GM23338 (cell line): ENCODE results near the gene RABGAP1L. TPM values are rescaled to one million over a fixed set of nuclear protein-coding genes. Genes with fewer than 3 reads are reported as not detected.

Source experiments
- ATAC-seq: fragments of 200-7000 bp; cut with Tn5 transposase; 3 replicates; pipeline ENCODE4 v1.9.1; 2020
- DNase-seq: peaks from one replicate; pipeline ENCODE4 v3.0.0-alpha.2; 2015; ENCODE audit warnings: low spot score
- H2AFZ ChIP-seq: fragments of 200-600 bp; sonication (generic); 2 replicates; pipeline ENCODE4 v1.8.0; 2016; ENCODE audit warnings: antibody characterized with exemption, mild to moderate bottlenecking, moderate library complexity
- H3F3A ChIP-seq: fragments of 200-600 bp; sonication (generic); replicated peaks from 2 replicates; pipeline ENCODE4 v1.8.0; 2017; ENCODE audit warnings: antibody characterized with exemption, mixed run types, low read depth
- H3K27ac ChIP-seq: fragments of 200-600 bp; sonication (generic); 2 replicates; pipeline ENCODE4 v1.6.1; 2016; ENCODE audit warnings: low read depth
- H3K27me3 ChIP-seq: fragments of 200-600 bp; sonication (generic); 2 replicates; pipeline ENCODE4 v1.8.0; 2016; ENCODE audit warnings: mild to moderate bottlenecking, mixed run types, moderate library complexity; ENCODE audit not compliant: insufficient read depth
- H3K36me3 ChIP-seq: fragments of 200-600 bp; sonication (generic); 2 replicates; pipeline ENCODE4 v1.8.0; 2016; ENCODE audit warnings: mild to moderate bottlenecking; ENCODE audit not compliant: insufficient read depth
- H3K4me1 ChIP-seq: fragments of 200-600 bp; sonication (generic); 2 replicates; pipeline ENCODE4 v1.8.0; 2016; ENCODE audit warnings: mild to moderate bottlenecking, moderate library complexity; ENCODE audit not compliant: insufficient read depth
- H3K4me2 ChIP-seq: fragments of 200-600 bp; sonication (generic); 2 replicates; pipeline ENCODE4 v1.7.1; 2017; ENCODE audit warnings: mixed run types
- H3K4me3 ChIP-seq: fragments of 200-600 bp; sonication (generic); 2 replicates; pipeline ENCODE4 v1.6.1; 2016; ENCODE audit warnings: mixed run types
- H3K79me2 ChIP-seq: fragments of 200-600 bp; sonication (generic); replicated peaks from 2 replicates; pipeline ENCODE4 v1.8.0; 2017; ENCODE audit warnings: mild to moderate bottlenecking; ENCODE audit not compliant: insufficient read depth
- H3K9me2 ChIP-seq: fragments of 200-600 bp; sonication (generic); 2 replicates; pipeline ENCODE4 v1.8.0; 2017; ENCODE audit not compliant: insufficient read depth
- H4K20me1 ChIP-seq: fragments of 200-600 bp; sonication (generic); replicated peaks from 2 replicates; pipeline ENCODE4 v1.8.0; 2017; ENCODE audit warnings: mild to moderate bottlenecking; ENCODE audit not compliant: insufficient read depth
- H3K27ac Mint-ChIP-seq: 2 replicates; pipeline ENCODE4 v1.8.0; 2020; ENCODE audit warnings: inconsistent platforms, mild to moderate bottlenecking, moderate library complexity, mixed read lengths
- H3K27me3 Mint-ChIP-seq: 3 replicates; pipeline ENCODE4 v1.8.0; 2022; ENCODE audit warnings: low read depth, mild to moderate bottlenecking, moderate library complexity, mixed read lengths, inconsistent platforms; ENCODE audit not compliant: insufficient read depth, poor library complexity
- H3K36me3 Mint-ChIP-seq: 3 replicates; pipeline ENCODE4 v1.8.0; 2021; ENCODE audit warnings: low read depth, mild to moderate bottlenecking, inconsistent platforms, moderate library complexity, mixed read lengths
- H3K4me1 Mint-ChIP-seq: 3 replicates; pipeline ENCODE4 v1.8.0; 2020; ENCODE audit warnings: mild to moderate bottlenecking, inconsistent platforms, mixed read lengths
- H3K4me3 Mint-ChIP-seq: 3 replicates; pipeline ENCODE4 v1.8.0; 2021; ENCODE audit warnings: moderate library complexity, mild to moderate bottlenecking, inconsistent platforms, mixed read lengths
- H3K9me3 Mint-ChIP-seq: 3 replicates; pipeline ENCODE4 v1.8.0; 2020; ENCODE audit warnings: moderate library complexity, mild to moderate bottlenecking, inconsistent platforms, mixed read lengths
- CREB1 ChIP-seq: fragments of 250-450 bp; sonication (Bioruptor Pico); IDR thresholded peaks from 2 replicates; pipeline ENCODE4 v1.5.0; 2020; ENCODE audit warnings: low read depth, mild to moderate bottlenecking, moderate library complexity
- EZH2 ChIP-seq: fragments of 200-600 bp; sonication (generic); IDR thresholded peaks from one replicate; pipeline ENCODE4 v1.8.0; 2017; ENCODE audit warnings: antibody characterized with exemption, mild to moderate bottlenecking, low read depth; ENCODE audit not compliant: unreplicated experiment
- EZH2phosphoT487 ChIP-seq: fragments of 200-600 bp; sonication (generic); IDR thresholded peaks from one replicate; pipeline ENCODE4 v1.8.1; 2018; ENCODE audit warnings: antibody characterized with exemption; ENCODE audit not compliant: unreplicated experiment
- JUNB ChIP-seq: IDR thresholded peaks from one replicate; pipeline ENCODE4 v1.6.1; 2016; ENCODE audit warnings: antibody characterized with exemption; ENCODE audit not compliant: unreplicated experiment
- ZNF331 ChIP-seq: fragments of 250-450 bp; sonication (Bioruptor Pico); IDR thresholded peaks from 2 replicates; pipeline ENCODE4 v1.5.0; 2020; ENCODE audit warnings: low read depth, mild to moderate bottlenecking, moderate library complexity
- polyA plus RNA-seq: library from polyadenylated mRNA; unstranded; fragments of >200 nt; fragmentation: Nextera tagmentation; extraction: Ambion mirVana; gene quantifications from 2 replicates; pipeline ENCODE4 v1.2.1, GENCODE V29; 2016
- total RNA-seq: library from RNA; depleted of rRNA; stranded (reverse); fragments of >200 nt; shearing (Covaris generic); gene quantifications from 2 replicates; pipeline ENCODE4 v1.2.3, GENCODE V29; 2014
- TF ChIP-seq, protein P1 (sequence below): fragments of 250-450 bp; sonication (Bioruptor Pico); IDR thresholded peaks from 2 replicates; pipeline ENCODE4 v1.5.0; 2020; ENCODE audit warnings: mild to moderate bottlenecking, moderate library complexity

Gene RABGAP1L
- total and polyA plus RNA-seq, 2 experiments from 2014 or later = 83.2 to 136 TPM

DNA sequence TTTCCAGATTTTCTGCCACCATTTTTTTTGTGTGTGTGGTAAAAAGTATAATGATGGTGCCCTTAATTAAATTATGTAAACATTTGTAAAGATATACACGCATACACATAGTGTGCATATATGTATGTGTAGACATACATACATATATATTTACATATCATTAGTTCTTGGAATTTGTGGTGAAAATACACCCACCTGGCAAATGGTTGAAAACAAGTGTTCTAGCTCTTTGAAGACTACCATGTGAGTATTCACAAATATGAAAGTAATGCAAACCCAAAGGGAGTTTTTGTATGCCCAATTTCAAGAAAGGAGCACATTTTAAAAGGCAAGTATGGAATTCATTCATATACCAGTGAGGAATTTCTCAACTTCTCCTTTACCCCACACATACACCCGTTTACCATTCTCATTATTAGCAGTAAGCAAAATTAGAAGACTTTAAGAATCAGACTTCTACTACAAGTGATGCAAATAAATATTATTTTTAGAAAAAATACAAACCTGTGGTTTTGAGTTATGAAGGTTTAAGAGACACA is 8.0 kb downstream of the RABGAP1L start (continued):
- TF ChIP-seq, protein P1, sequence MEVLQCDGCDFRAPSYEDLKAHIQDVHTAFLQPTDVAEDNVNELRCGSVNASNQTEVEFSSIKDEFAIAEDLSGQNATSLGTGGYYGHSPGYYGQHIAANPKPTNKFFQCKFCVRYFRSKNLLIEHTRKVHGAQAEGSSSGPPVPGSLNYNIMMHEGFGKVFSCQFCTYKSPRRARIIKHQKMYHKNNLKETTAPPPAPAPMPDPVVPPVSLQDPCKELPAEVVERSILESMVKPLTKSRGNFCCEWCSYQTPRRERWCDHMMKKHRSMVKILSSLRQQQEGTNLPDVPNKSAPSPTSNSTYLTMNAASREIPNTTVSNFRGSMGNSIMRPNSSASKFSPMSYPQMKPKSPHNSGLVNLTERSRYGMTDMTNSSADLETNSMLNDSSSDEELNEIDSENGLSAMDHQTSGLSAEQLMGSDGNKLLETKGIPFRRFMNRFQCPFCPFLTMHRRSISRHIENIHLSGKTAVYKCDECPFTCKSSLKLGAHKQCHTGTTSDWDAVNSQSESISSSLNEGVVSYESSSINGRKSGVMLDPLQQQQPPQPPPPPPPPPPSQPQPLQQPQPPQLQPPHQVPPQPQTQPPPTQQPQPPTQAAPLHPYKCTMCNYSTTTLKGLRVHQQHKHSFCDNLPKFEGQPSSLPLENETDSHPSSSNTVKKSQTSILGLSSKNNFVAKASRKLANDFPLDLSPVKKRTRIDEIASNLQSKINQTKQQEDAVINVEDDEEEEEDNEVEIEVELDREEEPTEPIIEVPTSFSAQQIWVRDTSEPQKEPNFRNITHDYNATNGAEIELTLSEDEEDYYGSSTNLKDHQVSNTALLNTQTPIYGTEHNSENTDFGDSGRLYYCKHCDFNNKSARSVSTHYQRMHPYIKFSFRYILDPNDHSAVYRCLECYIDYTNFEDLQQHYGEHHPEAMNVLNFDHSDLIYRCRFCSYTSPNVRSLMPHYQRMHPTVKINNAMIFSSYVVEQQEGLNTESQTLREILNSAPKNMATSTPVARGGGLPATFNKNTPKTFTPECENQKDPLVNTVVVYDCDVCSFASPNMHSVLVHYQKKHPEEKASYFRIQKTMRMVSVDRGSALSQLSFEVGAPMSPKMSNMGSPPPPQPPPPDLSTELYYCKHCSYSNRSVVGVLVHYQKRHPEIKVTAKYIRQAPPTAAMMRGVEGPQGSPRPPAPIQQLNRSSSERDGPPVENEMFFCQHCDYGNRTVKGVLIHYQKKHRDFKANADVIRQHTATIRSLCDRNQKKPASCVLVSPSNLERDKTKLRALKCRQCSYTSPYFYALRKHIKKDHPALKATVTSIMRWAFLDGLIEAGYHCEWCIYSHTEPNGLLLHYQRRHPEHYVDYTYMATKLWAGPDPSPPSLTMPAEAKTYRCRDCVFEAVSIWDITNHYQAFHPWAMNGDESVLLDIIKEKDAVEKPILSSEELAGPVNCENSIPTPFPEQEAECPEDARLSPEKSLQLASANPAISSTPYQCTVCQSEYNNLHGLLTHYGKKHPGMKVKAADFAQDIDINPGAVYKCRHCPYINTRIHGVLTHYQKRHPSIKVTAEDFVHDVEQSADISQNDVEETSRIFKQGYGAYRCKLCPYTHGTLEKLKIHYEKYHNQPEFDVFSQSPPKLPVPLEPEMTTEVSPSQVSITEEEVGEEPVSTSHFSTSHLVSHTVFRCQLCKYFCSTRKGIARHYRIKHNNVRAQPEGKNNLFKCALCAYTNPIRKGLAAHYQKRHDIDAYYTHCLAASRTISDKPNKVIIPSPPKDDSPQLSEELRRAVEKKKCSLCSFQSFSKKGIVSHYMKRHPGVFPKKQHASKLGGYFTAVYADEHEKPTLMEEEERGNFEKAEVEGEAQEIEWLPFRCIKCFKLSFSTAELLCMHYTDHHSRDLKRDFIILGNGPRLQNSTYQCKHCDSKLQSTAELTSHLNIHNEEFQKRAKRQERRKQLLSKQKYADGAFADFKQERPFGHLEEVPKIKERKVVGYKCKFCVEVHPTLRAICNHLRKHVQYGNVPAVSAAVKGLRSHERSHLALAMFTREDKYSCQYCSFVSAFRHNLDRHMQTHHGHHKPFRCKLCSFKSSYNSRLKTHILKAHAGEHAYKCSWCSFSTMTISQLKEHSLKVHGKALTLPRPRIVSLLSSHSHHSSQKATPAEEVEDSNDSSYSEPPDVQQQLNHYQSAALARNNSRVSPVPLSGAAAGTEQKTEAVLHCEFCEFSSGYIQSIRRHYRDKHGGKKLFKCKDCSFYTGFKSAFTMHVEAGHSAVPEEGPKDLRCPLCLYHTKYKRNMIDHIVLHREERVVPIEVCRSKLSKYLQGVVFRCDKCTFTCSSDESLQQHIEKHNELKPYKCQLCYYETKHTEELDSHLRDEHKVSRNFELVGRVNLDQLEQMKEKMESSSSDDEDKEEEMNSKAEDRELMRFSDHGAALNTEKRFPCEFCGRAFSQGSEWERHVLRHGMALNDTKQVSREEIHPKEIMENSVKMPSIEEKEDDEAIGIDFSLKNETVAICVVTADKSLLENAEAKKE (CRISPR knock-in tag) = no peak

DNA sequence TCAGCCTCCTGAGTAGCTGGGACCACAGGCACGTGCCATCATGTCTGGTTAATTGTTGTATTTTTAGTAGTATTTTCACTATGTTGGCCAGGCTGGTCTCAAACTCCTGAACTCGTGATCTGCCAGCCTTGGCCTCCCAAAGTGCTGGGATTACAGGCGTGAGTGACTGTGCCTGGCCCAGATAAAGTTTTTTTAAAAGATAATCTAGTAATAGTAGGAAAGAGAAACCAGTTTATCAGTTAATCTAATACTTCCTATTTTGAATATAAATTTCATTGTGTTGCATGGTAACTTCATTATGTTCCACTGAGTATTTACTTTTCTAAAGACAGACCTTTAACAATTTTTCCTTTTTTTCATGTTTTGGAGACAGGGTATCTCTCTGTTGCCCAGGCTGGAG is 10.0 kb downstream of the RABGAP1L start:
- peaks cover 3% of the 10 kb centered on the region; the same call in 2 of the 3 replicates for H3K4me1 Mint-ChIP-seq
- no peak for TF ChIP-seq ZNF331
- TF ChIP-seq EZH2 = no peak
- TF ChIP-seq, protein P1 (CRISPR knock-in tag) = no peak
- no peak for TF ChIP-seq CREB1 (CRISPR knock-in tag)
- TF ChIP-seq EZH2phosphoT487 = no peak
- TF ChIP-seq JUNB = no peak

More for the DNA sequence above, 10.0 kb downstream of the RABGAP1L start:
- Mint-ChIP-seq H3K4me3 (no peak overlapping the region), H3K36me3 (no peaks in the 10 kb centered on the region), H3K27me3 (peaks cover 2% of the 10 kb centered on the region), H3K9me3 (no peaks in the 10 kb centered on the region), H3K27ac (no peak overlapping the region)
- Histone ChIP-seq H2AFZ (no peak overlapping the region), H3K4me1 (no peaks in the 10 kb centered on the region), H3K36me3 (no peaks in the 10 kb centered on the region), H3K27ac (no peak overlapping the region), H3K27me3 (no peaks in the 10 kb centered on the region), H3K4me3 (no peak overlapping the region), H3K9me2 (no peaks in the 10 kb centered on the region), H3K4me2 (no peak overlapping the region), H3K79me2 (peaks cover 42% of the 10 kb centered on the region), H3F3A (no peaks in the 10 kb centered on the region), H4K20me1 (no peaks in the 10 kb centered on the region; the same call in 1 of the 2 replicates)
- DNase-seq (no peak), ATAC-seq (no peak)
